Hepatocyte (in vitro differentiated cells): ENCODE results near the gene GUCY2F. TPM values are rescaled to one million over a fixed set of nuclear protein-coding genes. Genes with fewer than 3 reads are reported as not detected.

ENCODE experiments used
- polyA plus RNA-seq: library from polyadenylated mRNA; unstranded; fragments of >200 nt; fragmentation: Nextera tagmentation; extraction: Ambion mirVana; gene quantifications from 2 replicates; pipeline ENCODE4 v1.2.1, GENCODE V29; 2016
- total RNA-seq: library from RNA; depleted of rRNA; stranded (reverse); fragments of >200 nt; gene quantifications from 2 replicates; pipeline ENCODE4 v1.2.3, GENCODE V29; 2014

Gene GUCY2F
- total and polyA plus RNA-seq, 2 experiments from 2014 or later: not detected

Other genes with a start within 250 kb of the GUCY2F start
- 15.0 and 22.2 TPM in 2 replicates for gene NXT2, start 54.8 kb upstream of the GUCY2F start, total RNA-seq
- 6.3 and 6.7 TPM in 2 replicates for gene NXT2, start 54.8 kb upstream of the GUCY2F start, polyA plus RNA-seq
- 0.10 and 1.8 TPM in 2 replicates for gene KCNE5, start 143.1 kb upstream of the GUCY2F start, total RNA-seq
- gene KCNE5, start 143.1 kb upstream of the GUCY2F start, polyA plus RNA-seq: 0.16 and 0.21 TPM in 2 replicates